GM19035 (cell line): Measurements from ENCODE around the gene GLI3.
"Not testable (repeated sequence)": the region's sequence is repeated elsewhere in the genome, so short reads cannot be mapped to it uniquely, and the experiment has no call there.

Experiments
- ATAC-seq: cut with Tn5 transposase; IDR thresholded peaks from one replicate; pipeline ENCODE4 v1.9.1; 2021; ENCODE audit not compliant: unreplicated experiment

GLI3 gene

DNA sequence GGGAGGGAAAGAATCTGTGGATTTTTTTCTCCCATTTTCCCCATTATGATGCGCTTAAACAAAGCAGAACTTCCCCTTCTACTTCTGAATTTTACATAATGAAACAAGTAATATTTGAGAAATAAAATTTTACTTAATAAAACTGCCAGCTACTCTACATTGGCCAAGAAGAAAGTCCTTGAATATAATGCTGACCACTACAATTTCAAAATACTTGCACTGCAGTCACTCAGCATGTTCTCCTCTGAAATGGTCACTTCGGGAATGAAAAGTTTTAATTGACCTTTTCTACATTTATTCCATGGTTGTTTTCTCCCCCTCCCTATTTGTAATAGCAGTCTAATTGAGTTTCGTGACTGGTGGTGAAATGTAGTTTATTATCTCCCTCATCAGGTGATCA is 23.9 kb downstream of the GLI3 start:
- ATAC-seq = no peak

DNA sequence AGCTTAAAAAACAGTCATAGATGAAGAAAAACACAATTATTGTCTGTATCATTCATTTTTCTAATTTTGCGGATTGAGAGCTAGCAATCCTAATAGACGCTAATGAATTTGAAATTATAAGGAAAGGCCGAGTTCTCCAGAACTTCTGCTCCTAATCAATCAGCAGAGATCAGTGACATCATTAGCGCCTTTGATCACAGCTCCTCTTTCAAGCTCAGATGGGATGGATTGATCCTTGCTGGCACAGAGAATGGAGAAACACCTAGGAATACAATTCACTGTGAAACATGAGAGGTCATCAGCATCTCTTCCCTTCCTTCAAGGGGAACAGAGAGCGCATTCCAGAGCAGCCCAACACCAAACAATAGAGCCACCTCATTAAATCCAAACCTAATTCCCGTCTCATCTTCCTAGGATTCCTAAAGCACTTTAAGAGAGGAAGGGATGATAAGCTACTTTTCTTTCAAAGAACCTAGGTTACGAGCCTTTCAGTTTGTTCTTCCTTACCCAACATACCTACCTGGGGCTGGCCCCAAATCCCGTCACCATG is 24.4 kb downstream of the GLI3 start:
- no peak for ATAC-seq

GRCh38 chr7:42211938-42212337 is 25.1 kb downstream of the GLI3 start:
- no peak for ATAC-seq

- ATAC-seq = no peak
Measured at GRCh38 chr7:42210779-42211178, 26.2 kb downstream of the GLI3 start.

GRCh38 chr7:42210333-42210732 is 26.7 kb downstream of the GLI3 start:
- no peak for ATAC-seq

GRCh38 chr7:42209085-42209484 is 27.9 kb downstream of the GLI3 start:
- not testable (repeated sequence) for ATAC-seq

GRCh38 chr7:42208572-42208971 is 28.4 kb downstream of the GLI3 start:
- ATAC-seq = no peak

GRCh38 chr7:42207420-42207819 is 29.6 kb downstream of the GLI3 start:
- ATAC-seq = no peak

GRCh38 chr7:42203336-42203735 is 33.7 kb downstream of the GLI3 start:
- ATAC-seq = no peak

DNA sequence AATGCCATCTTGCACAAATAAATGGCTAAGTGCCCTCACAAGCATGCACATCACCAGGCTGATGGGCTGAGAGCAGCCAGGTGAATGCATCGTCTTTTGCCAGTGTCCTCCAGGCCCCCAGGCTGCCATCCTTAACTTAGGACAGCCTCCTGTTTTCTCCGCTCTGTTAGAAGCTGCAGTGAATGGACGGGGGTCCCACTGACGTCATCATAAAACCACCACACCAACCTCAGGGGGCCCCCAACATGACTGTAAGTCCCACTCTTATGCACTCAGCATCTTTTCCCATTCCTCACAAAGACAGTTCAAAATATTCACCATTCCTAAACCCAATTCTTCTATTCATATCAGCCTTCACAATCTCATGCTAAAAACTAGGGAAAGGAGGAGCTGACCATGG is 34.4 kb downstream of the GLI3 start:
- no peak for ATAC-seq

GRCh38 chr7:42198974-42199668 is 37.9 kb downstream of the GLI3 start:
- ATAC-seq = no peak

GRCh38 chr7:42198296-42198695 is 38.7 kb downstream of the GLI3 start:
- no peak for ATAC-seq

DNA sequence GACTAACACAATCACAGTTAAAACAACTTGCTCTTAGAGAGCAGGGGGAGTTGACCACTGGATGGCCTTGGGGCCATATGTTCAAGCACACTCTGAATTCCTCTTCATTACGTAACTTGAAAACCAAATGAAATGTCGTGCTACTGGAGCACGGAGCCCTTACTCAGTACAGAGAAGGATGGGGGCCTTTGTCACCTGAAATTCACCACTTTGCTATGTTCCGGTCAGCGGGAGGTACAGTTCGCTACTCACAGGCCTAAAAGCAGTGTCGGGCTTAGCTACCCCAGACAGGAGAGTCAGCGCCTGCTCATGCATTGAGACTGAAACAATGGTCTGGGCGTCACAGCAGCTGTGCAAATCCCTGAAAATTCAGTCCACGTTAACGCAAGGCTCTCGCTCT is 39.6 kb downstream of the GLI3 start:
- ATAC-seq = no peak

DNA sequence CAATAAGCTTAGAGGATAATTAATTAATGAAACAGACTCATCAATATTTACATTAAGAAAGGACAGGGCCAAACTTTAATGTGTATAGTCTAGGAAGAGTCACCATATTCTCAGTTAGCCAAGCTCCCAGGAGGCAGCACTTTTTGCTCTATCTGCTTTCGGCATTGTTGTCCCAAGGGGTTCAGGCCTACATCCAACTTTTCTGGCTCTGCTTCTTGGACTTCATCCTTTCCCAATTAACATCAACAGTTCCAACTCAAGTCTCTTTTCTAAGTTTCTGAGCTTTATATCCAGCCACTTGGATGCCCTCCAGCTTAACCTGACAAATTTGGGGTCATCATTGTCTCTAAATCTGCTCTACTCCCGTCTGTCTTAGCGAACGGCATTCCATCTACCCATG is 42.8 kb downstream of the GLI3 start:
- ATAC-seq = no peak

DNA sequence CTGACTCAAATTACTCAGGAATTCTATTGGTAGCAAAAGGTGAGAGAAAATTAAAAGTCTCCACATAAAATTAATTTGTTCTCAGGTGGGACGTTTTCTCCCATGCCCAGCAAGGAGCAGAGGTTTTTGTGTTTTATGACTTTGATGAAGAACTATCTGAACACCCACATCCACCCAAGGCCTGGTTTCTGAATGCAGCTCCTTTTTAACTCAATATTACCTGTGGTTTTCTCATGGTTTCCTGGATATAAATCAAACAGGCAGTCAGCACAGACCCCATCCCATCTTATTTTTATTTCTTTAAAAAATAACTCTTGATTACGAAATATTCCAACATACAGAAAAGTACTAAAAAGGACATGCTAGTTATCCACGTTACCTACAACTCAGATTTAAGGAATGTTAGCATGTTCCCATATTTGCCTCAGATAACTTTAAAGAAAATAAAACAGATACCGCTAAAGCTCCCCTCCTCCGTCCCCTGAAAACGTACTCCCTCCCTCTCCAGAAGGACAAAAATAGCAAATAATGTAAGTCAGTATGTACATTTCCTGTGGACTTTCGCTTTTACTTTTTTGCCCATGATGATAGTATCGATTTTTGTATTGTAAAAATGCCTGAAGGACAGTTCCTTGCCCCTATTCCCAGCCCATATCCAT is 43.4 kb downstream of the GLI3 start:
- no peak for ATAC-seq

DNA sequence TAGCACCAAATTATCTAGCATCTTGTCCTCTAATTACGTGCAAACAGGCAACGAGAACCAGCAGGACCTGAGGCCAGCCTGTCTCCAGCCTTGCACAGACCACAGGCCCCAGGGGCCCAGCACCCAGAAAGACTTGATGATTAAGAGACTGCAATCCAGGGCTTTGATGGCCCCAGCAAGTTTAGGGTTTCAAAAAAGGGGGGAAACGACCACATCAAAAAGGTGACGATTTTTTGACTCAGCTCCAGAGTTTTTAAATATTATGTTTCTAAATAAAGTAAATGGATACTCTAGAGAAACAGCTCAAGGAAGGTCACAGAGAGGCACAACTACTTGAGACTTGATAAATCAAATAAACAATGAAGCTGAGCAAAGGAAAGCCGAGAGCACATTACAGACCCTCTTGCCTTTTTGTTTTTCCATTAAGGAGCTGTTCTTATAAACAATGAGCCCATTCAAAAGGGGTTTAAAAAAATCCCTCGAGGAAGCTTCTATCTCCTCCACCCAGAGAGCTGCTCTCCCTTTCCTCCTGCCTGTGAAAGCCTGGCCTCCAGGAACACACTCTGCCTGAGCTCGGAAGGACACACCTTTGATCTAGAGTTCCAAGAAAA is 44.1 kb downstream of the GLI3 start:
- ATAC-seq = no peak

DNA sequence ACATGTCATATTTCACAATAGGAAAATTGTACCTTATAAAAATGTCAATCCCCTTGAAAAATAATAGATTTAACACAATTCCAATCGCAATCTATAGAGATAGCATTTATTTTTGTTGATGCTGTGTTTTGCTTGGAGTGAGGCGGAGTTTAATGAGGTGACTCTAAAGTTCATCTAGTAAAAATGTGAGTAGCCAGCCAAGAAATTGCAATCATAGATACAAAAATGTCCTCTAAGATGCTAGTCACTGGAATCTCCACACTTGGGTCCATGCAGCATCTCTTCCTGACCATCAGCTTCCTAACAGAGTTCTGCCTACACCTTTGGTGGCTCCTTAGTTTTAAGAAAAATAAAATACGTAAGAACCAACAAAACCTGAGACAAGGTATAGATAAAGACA is 44.9 kb downstream of the GLI3 start:
- ATAC-seq = no peak

- ATAC-seq = no peak
Measured at GRCh38 chr7:42189535-42189934, 47.5 kb downstream of the GLI3 start.

GRCh38 chr7:42186151-42186550 is 50.9 kb downstream of the GLI3 start:
- ATAC-seq = no peak

DNA sequence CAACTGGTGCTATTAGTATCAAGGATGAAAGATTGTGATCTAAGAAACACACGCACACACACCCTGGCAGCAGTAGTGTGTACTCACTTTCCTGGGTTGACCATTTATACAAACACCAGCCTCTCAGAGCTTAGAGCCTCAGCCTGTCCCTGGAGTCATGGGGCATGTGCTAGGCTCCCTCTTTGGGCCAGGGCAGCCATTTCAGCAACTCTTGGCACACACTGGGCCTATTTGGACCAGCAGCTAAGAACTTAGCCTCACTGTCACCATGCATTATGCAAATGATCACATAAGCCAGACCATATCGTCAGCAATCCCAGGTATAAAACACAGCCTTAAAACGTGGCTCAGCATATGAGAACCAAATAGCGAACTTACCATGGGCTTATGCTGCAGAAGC is 51.3 kb downstream of the GLI3 start:
- ATAC-seq = no peak

DNA sequence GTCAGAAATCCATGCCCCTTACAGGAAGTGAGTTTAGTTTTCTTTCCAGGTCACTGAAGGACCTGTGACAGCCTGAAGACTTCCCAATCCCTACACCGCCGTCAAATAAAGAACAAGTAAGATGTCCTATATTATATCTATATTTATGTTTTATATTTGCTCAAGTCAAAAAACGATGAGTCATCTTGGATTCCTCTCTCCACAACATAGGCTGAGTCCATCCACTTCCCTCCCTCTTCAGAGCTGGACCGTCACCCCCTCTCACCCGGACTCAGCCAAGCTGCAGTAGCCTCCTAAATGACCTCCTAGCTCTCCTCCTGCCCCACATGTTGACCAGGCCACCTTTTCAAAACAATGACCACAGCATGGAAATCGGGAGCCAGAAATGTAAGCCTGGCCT is 53.5 kb downstream of the GLI3 start:
- ATAC-seq = no peak

- ATAC-seq = no peak
Measured at GRCh38 chr7:42181566-42181965, 55.4 kb downstream of the GLI3 start.
